Mammary epithelial cell (primary cell): ENCODE results near the gene PPM1M.

Experiments used
- EZH2 ChIP-seq: IDR thresholded peaks from 2 replicates; pipeline ENCODE4 v1.6.1; 2012; ENCODE audit warnings: low read length, inconsistent platforms, borderline replicate concordance
- TF ChIP-seq, protein P1 (sequence below), 2 donors: IDR thresholded peaks in 1 of 2; conservative IDR thresholded peaks in 1 of 2; 2 replicates each; pipeline ENCODE4 v1.5.1; 2011 to 2012; ENCODE audit warnings: inconsistent platforms in 2 of 2, low read length in 2 of 2, mild to moderate bottlenecking in 2 of 2, control low read depth in 1 of 2, low read depth in 1 of 2; ENCODE audit not compliant: insufficient read depth in 1 of 2; ENCODE audit errors: extremely low read depth in 1 of 2

DNA sequence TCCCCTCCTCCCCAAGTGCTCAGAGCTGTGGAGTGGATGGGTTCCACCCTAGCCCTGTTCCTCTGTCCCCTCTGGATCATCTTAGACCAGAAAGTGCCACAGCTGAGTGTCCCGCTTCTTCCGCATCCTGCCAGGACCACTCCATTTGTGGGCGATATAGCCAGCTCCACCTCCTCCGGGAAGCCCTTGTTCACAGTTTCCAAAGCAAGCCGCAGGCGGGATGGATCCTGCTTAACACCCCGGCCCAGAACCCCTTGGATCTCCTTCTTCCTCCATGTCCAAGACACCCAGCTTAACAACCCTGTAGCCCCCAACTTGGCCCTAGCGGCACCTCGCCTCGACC is 48.1 kb upstream of the PPM1M start:
- TF ChIP-seq, protein P1, sequence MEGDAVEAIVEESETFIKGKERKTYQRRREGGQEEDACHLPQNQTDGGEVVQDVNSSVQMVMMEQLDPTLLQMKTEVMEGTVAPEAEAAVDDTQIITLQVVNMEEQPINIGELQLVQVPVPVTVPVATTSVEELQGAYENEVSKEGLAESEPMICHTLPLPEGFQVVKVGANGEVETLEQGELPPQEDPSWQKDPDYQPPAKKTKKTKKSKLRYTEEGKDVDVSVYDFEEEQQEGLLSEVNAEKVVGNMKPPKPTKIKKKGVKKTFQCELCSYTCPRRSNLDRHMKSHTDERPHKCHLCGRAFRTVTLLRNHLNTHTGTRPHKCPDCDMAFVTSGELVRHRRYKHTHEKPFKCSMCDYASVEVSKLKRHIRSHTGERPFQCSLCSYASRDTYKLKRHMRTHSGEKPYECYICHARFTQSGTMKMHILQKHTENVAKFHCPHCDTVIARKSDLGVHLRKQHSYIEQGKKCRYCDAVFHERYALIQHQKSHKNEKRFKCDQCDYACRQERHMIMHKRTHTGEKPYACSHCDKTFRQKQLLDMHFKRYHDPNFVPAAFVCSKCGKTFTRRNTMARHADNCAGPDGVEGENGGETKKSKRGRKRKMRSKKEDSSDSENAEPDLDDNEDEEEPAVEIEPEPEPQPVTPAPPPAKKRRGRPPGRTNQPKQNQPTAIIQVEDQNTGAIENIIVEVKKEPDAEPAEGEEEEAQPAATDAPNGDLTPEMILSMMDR (conservative IDR thresholded peaks at IDR 0.05 in 1 of 2, IDR thresholded peaks at IDR 0.05 in 1 of 2; ENCODE audit: extremely low read depth in 1 of 2, insufficient read depth in 1 of 2, low read depth in 1 of 2, low read length in 2 of 2) = no peak
- TF ChIP-seq EZH2 = no peak
